ENCODE measurements around the gene HDAC4.

DNA sequence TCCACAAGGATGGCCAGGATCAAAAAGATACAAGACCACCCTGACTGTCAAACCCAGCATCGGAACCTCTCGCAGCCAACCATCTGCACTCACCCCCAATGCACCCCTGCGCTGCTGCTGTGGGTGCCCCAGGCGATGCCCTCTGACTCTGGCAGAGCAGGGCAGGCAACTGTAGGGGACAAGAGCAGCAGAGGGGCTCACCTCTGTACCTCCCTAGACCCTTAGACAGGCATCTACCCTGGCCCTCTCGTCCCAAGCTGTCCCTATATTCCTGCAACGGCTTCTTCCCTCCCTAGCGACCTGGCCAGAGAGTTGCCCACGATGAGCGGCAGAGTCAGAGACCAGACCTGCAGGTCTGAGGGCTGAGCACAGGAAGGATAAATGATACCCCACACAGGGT, 128.2 kb downstream of the HDAC4 start:
- no peak for TF ChIP-seq CEBPB (IDR thresholded peaks at IDR 0.05)
- TF ChIP-seq EP300 (IDR thresholded peaks at IDR 0.05; ENCODE audit: borderline replicate concordance) = no peak
- TF ChIP-seq FOXM1 (IDR thresholded peaks at IDR 0.05; ENCODE audit: borderline replicate concordance, low read depth) = no peak
- no peak for TF ChIP-seq CREB1 (IDR thresholded peaks at IDR 0.05; ENCODE audit: low read depth)
- no peak for TF ChIP-seq TCF12 (IDR thresholded peaks at IDR 0.05; ENCODE audit: low read depth)
- TF ChIP-seq, protein P1, sequence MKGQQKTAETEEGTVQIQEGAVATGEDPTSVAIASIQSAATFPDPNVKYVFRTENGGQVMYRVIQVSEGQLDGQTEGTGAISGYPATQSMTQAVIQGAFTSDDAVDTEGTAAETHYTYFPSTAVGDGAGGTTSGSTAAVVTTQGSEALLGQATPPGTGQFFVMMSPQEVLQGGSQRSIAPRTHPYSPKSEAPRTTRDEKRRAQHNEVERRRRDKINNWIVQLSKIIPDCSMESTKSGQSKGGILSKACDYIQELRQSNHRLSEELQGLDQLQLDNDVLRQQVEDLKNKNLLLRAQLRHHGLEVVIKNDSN (IDR thresholded peaks at IDR 0.05) = no peak
- TF ChIP-seq TAF1 (IDR thresholded peaks at IDR 0.05; ENCODE audit: low read depth) = no peak
- TF ChIP-seq YY1 (IDR thresholded peaks at IDR 0.05; ENCODE audit: low read depth) = no peak

Data from Ishikawa (cell line).